Measurements from ENCODE around the gene ZNF583.

ZNF583 gene

DNA sequence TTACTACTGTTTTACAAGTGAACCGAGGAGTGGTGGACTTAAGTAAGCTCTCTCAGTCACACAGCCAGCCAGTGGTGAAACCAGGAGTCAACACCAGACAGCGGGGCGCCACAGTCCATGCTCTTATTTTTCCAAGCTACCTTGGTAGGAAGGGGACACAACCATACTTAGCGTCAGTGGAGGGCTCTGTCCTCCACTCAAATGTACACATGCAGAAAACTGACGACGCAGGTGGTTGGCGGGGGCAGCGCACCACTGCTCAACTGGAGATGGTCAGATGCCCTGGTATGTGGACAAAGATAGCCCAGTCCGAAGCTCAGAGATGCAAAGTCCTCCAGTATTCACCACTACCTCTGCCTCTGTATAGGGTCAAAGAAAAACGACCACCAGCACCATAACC lies 72.0 kb downstream of the ZNF583 start:
- FAIRE-seq: no peak

All from TTC549 (cell line).